H9 (cell line): ENCODE results near the gene MTFR2. TPM values are rescaled to one million over a fixed set of nuclear protein-coding genes. Genes with fewer than 3 reads are reported as not detected.

Experiments used
- DNase-seq: peaks from one replicate; pipeline ENCODE4 v3.0.0-alpha.2; 2017
- H2AFZ ChIP-seq: one replicate; pipeline ENCODE4 v1.6.1; 2013; ENCODE audit warnings: mild to moderate bottlenecking, low read length, control low read depth, moderate library complexity
- H2AK5ac ChIP-seq: 2 replicates; pipeline ENCODE4 v1.6.1; 2013; ENCODE audit warnings: low read length, control low read depth, mixed read lengths; ENCODE audit not compliant: insufficient read length
- H2BK120ac ChIP-seq: one replicate; pipeline ENCODE4 v1.6.1; 2013; ENCODE audit warnings: low read depth, mild to moderate bottlenecking, low read length, control low read depth, inconsistent platforms; ENCODE audit not compliant: poor library complexity, severe bottlenecking
- H2BK12ac ChIP-seq: 2 replicates; pipeline ENCODE4 v1.6.1; 2013; ENCODE audit warnings: low read length, control low read depth, mixed read lengths, low read depth; ENCODE audit not compliant: insufficient read length
- H2BK15ac ChIP-seq: 2 replicates; pipeline ENCODE4 v1.6.1; 2013; ENCODE audit warnings: low read depth, low read length, control low read depth
- H2BK20ac ChIP-seq: one replicate; pipeline ENCODE4 v1.6.1; 2013; ENCODE audit warnings: low read depth, mild to moderate bottlenecking, low read length, control low read depth, inconsistent platforms; ENCODE audit not compliant: poor library complexity, severe bottlenecking
- H2BK5ac ChIP-seq: 2 replicates; pipeline ENCODE4 v1.6.1; 2013; ENCODE audit warnings: low read length, control low read depth, mixed read lengths; ENCODE audit not compliant: insufficient read length
- H3K14ac ChIP-seq: 2 replicates; pipeline ENCODE4 v1.6.1; 2013; ENCODE audit warnings: low read length, control low read depth; ENCODE audit not compliant: insufficient read depth
- H3K18ac ChIP-seq: 2 replicates; pipeline ENCODE4 v1.6.1; 2013; ENCODE audit warnings: low read depth, mild to moderate bottlenecking, mixed read lengths, low read length, control low read depth; ENCODE audit not compliant: insufficient read length
- H3K23ac ChIP-seq: 2 replicates; pipeline ENCODE4 v1.6.1; 2013; ENCODE audit warnings: low read length, control low read depth, mixed read lengths, low read depth; ENCODE audit not compliant: insufficient read length
- H3K23me2 ChIP-seq: 2 replicates; pipeline ENCODE4 v1.6.1; 2013; ENCODE audit warnings: low read depth, mild to moderate bottlenecking, mixed read lengths, low read length, control low read depth; ENCODE audit not compliant: insufficient read length, poor library complexity, severe bottlenecking
- H3K27ac ChIP-seq: 2 replicates; pipeline ENCODE4 v1.5.1; 2013; ENCODE audit warnings: low read length, control low read depth, mixed read lengths, low read depth; ENCODE audit not compliant: insufficient read length
- H3K27me3 ChIP-seq: 2 replicates; pipeline ENCODE4 v1.6.1; 2013; ENCODE audit warnings: low read length, control low read depth, inconsistent platforms; ENCODE audit not compliant: insufficient read depth
- H3K4ac ChIP-seq: 2 replicates; pipeline ENCODE4 v1.6.1; 2013; ENCODE audit warnings: low read depth, mild to moderate bottlenecking, control low read depth, inconsistent platforms, low read length, moderate library complexity
- H3K4me1 ChIP-seq: 2 replicates; pipeline ENCODE4 v1.6.1; 2013; ENCODE audit warnings: low read length, control low read depth, inconsistent platforms; ENCODE audit not compliant: insufficient read depth
- H3K4me2 ChIP-seq: 2 replicates; pipeline ENCODE4 v1.6.1; 2013; ENCODE audit warnings: low read length, control low read depth, mixed read lengths; ENCODE audit not compliant: insufficient read length, insufficient read depth
- H3K56ac ChIP-seq: 2 replicates; pipeline ENCODE4 v1.6.1; 2013; ENCODE audit warnings: low read depth, mild to moderate bottlenecking, mixed read lengths, low read length, control low read depth; ENCODE audit not compliant: insufficient read length
- H3K79me1 ChIP-seq: 2 replicates; pipeline ENCODE4 v1.6.1; 2013; ENCODE audit warnings: low read depth, mild to moderate bottlenecking, moderate library complexity, low read length, control low read depth, inconsistent platforms; ENCODE audit not compliant: insufficient read depth, poor library complexity, severe bottlenecking
- H3K79me2 ChIP-seq: 2 replicates; pipeline ENCODE4 v1.6.1; 2013; ENCODE audit warnings: low read length, control low read depth, inconsistent platforms; ENCODE audit not compliant: insufficient read depth
- H3K9ac ChIP-seq: 2 replicates; pipeline ENCODE4 v1.6.1; 2013; ENCODE audit warnings: low read length, control low read depth, mixed read lengths; ENCODE audit not compliant: insufficient read length; ENCODE audit errors: extremely low read depth
- H3K9me3 ChIP-seq: one replicate; pipeline ENCODE4 v1.6.1; 2013; ENCODE audit warnings: low read depth, low read length, inconsistent platforms; ENCODE audit not compliant: control insufficient read depth
- H3T11ph ChIP-seq: one replicate; pipeline ENCODE4 v1.6.1; 2013; ENCODE audit warnings: mild to moderate bottlenecking, low read length, control low read depth, inconsistent platforms
- H4K20me1 ChIP-seq: one replicate; pipeline ENCODE4 v1.6.1; 2013; ENCODE audit not compliant: control insufficient read depth, insufficient read length, insufficient read depth
- H4K5ac ChIP-seq: 2 replicates; pipeline ENCODE4 v1.6.1; 2013; ENCODE audit warnings: low read depth, mild to moderate bottlenecking, mixed read lengths, low read length, control low read depth; ENCODE audit not compliant: insufficient read length
- H4K8ac ChIP-seq: replicated peaks from 2 replicates; pipeline ENCODE4 v1.6.1; 2013; ENCODE audit warnings: low read length, control low read depth, mixed read lengths, low read depth; ENCODE audit not compliant: insufficient read length
- H4K91ac ChIP-seq: 2 replicates; pipeline ENCODE4 v1.6.1; 2013; ENCODE audit warnings: low read depth, mild to moderate bottlenecking, moderate library complexity, mixed read lengths, low read length, control low read depth; ENCODE audit not compliant: insufficient read length
- H3K27ac Mint-ChIP-seq, 3 experiments: 2 replicates in 2 of 3; 3 replicates in 1 of 3; pipeline ENCODE4 v1.8.0; 2020 to 2021; ENCODE audit warnings: mixed read lengths in 3 of 3, mild to moderate bottlenecking in 1 of 3, moderate library complexity in 1 of 3
- H3K27me3 Mint-ChIP-seq: 2 replicates; pipeline ENCODE4 v1.8.0; 2021; ENCODE audit warnings: low read depth, mild to moderate bottlenecking, moderate library complexity, mixed read lengths
- H3K36me3 Mint-ChIP-seq, 3 experiments: 2 replicates in 2 of 3; 3 replicates in 1 of 3; pipeline ENCODE4 v1.8.0; 2020 to 2021; ENCODE audit warnings: low read depth in 3 of 3, mixed read lengths in 3 of 3; ENCODE audit not compliant: insufficient read depth in 1 of 3
- H3K4me1 Mint-ChIP-seq, 2 experiments: 2 replicates each; pipeline ENCODE4 v1.8.0; 2020; ENCODE audit warnings: mixed read lengths in 2 of 2
- H3K4me3 Mint-ChIP-seq, 2 experiments: 2 replicates in 1 of 2; 3 replicates in 1 of 2; pipeline ENCODE4 v1.8.0; 2020 to 2021; ENCODE audit warnings: mild to moderate bottlenecking in 2 of 2, mixed read lengths in 2 of 2, moderate library complexity in 1 of 2
- H3K9me3 Mint-ChIP-seq, 2 experiments: 2 replicates in 1 of 2; 3 replicates in 1 of 2; pipeline ENCODE4 v1.8.0; 2020; ENCODE audit warnings: mild to moderate bottlenecking in 2 of 2, mixed read lengths in 2 of 2, moderate library complexity in 1 of 2
- WGBS: extraction: QIAGEN DNeasy Blood & Tissue Kit; methylation state at CpG from one replicate; pipeline ENCODE4 v1.1.7; 2013; ENCODE audit warnings: missing lambda C conversion rate, low lambda C conversion rate, mixed read lengths; ENCODE audit not compliant: insufficient read length; ENCODE audit errors: extremely low coverage; 5-methylcytosine and 5-hydroxymethylcytosine counted together
- total RNA-seq: library from RNA; stranded (reverse); gene quantifications from 2 replicates; pipeline ENCODE4 v1.2.1, GENCODE V29; 2021
- TF ChIP-seq, protein P1 (sequence below): fragments of 200-600 bp; sonication (generic); conservative IDR thresholded peaks from 3 replicates; pipeline ENCODE4 v1.8.0; 2021; ENCODE audit warnings: antibody characterized with exemption, mild to moderate bottlenecking

The MTFR2 gene
- total RNA-seq, 1 experiment from 2014 or later, result 11.8 TPM

DNA sequence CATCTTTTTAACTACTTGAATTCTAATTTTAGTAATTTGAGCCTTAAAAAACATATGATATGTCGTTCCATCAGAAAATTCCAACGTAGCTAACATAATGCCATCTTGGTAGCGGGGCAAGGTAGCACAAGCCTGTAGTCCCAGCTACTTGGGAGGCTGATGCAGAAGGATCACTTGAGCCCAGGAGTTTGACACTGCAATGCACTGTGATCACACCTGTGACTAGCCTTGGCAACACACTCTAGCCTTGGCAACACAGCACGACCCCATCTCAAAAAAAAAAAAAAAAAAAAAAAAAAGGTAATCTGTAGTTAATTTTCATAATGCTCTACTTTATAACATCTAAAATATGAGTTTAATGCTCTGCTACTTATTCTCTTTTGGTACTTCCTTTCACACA lies 32.8 kb upstream of the MTFR2 start:
- H4K5ac ChIP-seq, result no peak overlapping the region
- no peaks in the 10 kb centered on the region; the same call in 1 of the 2 replicates for H3K4me1 ChIP-seq
- H4K20me1 ChIP-seq, result no peaks in the 10 kb centered on the region
- no peak overlapping the region for H2AFZ ChIP-seq
- peaks cover 64% of the 10 kb centered on the region for H3K79me2 ChIP-seq
- H3K36me3 Mint-ChIP-seq, result peaks cover 15 to 53% (median 36%) of the 10 kb centered on the region in 3 experiments; a peak in 6 of 7 replicates
- no peaks in the 10 kb centered on the region for H3K23me2 ChIP-seq
- H3K14ac ChIP-seq, result no peak overlapping the region
- no peak overlapping the region for H3K27ac ChIP-seq
- no peak overlapping the region for H3K4ac ChIP-seq
- H3K4me3 Mint-ChIP-seq, result no peak overlapping the region
- H2BK15ac ChIP-seq, result no peak overlapping the region
- no peak overlapping the region for H3T11ph ChIP-seq
- no peak overlapping the region for H2BK5ac ChIP-seq
- H4K8ac ChIP-seq, result no peak overlapping the region
- no peak overlapping the region for H2BK20ac ChIP-seq
- no peak overlapping the region for H2BK12ac ChIP-seq
- no peaks in the 10 kb centered on the region for H3K79me1 ChIP-seq
- peak overlapping the region in 2 of 3 experiments; percentile 37 to 57; a peak in 1 of 7 replicates for H3K27ac Mint-ChIP-seq
- H3K18ac ChIP-seq, result no peak overlapping the region
- no CpG with 5 or more reads among the region's 4 CpGs for WGBS
- no peak overlapping the region for H3K9ac ChIP-seq
- no peaks in the 10 kb centered on the region; the same call in 1 of the 2 replicates for H3K27me3 Mint-ChIP-seq
- H3K56ac ChIP-seq, result no peak overlapping the region
- peaks cover 37 to 47% of the 10 kb centered on the region in 2 experiments for H3K4me1 Mint-ChIP-seq
- no peak overlapping the region for H3K4me2 ChIP-seq
- no peaks in the 10 kb centered on the region for H3K27me3 ChIP-seq
- no peaks in the 10 kb centered on the region for H3K9me3 ChIP-seq
- TF ChIP-seq, protein P1, sequence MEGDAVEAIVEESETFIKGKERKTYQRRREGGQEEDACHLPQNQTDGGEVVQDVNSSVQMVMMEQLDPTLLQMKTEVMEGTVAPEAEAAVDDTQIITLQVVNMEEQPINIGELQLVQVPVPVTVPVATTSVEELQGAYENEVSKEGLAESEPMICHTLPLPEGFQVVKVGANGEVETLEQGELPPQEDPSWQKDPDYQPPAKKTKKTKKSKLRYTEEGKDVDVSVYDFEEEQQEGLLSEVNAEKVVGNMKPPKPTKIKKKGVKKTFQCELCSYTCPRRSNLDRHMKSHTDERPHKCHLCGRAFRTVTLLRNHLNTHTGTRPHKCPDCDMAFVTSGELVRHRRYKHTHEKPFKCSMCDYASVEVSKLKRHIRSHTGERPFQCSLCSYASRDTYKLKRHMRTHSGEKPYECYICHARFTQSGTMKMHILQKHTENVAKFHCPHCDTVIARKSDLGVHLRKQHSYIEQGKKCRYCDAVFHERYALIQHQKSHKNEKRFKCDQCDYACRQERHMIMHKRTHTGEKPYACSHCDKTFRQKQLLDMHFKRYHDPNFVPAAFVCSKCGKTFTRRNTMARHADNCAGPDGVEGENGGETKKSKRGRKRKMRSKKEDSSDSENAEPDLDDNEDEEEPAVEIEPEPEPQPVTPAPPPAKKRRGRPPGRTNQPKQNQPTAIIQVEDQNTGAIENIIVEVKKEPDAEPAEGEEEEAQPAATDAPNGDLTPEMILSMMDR, result no peak
- H2AK5ac ChIP-seq, result no peak overlapping the region
- peaks cover 2 to 3% of the 10 kb centered on the region in 2 experiments; a peak in 1 of 5 replicates for H3K9me3 Mint-ChIP-seq
- DNase-seq, result no peak
- H2BK120ac ChIP-seq, result no peak overlapping the region
- H4K91ac ChIP-seq, result no peak overlapping the region
- no peak overlapping the region for H3K23ac ChIP-seq
